Transverse colon (tissue), 4 donors: ENCODE measurements around the gene ATP13A4.

Experiments used
- CTCF ChIP-seq, 5 experiments: fragments of 200-600 bp in 3 of 5; fragments of 450-650 bp in 2 of 5; sonication (generic) in 3 of 5; IDR thresholded peaks; 1 replicate in 2 of 5; 2 replicates in 3 of 5; pipeline ENCODE4 v1.5.1; 2016 to 2017; ENCODE audit warnings: antibody characterized with exemption in 5 of 5, inconsistent platforms in 3 of 5, mild to moderate bottlenecking in 2 of 5, moderate library complexity in 1 of 5
- POLR2A ChIP-seq: fragments of 450-650 bp; IDR thresholded peaks from one replicate; pipeline ENCODE4 v1.6.1; 2016; ENCODE audit warnings: antibody characterized with exemption, mild to moderate bottlenecking, moderate library complexity
- POLR2AphosphoS5 ChIP-seq, 3 donors: sonication (generic); formaldehyde crosslinking; IDR thresholded peaks; one replicate each; pipeline ENCODE4 v1.6.1; 2016; ENCODE audit warnings: antibody characterized with exemption in 3 of 3

DNA sequence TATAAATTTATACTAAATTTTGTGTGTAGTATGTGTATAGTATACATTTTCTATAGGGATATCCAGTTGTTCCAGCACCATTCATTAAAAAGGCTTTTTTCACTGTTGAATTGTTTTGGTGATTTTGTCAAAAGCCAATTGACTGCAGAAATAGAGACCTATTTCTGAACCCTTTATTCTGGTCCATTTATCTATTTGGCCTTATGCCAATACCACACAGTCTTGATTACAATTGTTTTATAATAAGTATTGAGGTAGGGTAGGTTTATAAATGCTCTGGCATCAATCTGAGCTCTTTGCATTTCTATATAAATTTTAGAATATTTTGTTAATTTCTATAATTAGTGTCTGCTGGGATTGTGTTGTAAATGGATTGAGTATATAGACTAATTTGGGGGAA lies 31.8 kb upstream of the ATP13A4 start:
- no peak for TF ChIP-seq POLR2AphosphoS5 (IDR thresholded peaks at IDR 0.05)
- no peak for TF ChIP-seq CTCF (IDR thresholded peaks at IDR 0.05)
- no peak for TF ChIP-seq POLR2A
